Measurements from ENCODE around the gene AUTS2. TPM values are rescaled to one million over a fixed set of nuclear protein-coding genes. Genes with fewer than 3 reads are reported as not detected.

The AUTS2 gene
- total and polyA plus RNA-seq, 2 of the 8 experiments (the other 6 are each of a cell fraction or from before 2014, with no cell fraction given) = 25.9 to 101 TPM

- CTCF ChIA-PET (ENCODE audit: partially characterized antibody) = no interaction called here
- no peak overlapping the region for H3K18ac ChIP-seq (ENCODE audit: extremely low read depth, low read length)
These were observed 284.0 kb downstream of the AUTS2 start for GRCh38 chr7:69882269-69882668.

More at GRCh38 chr7:69882269-69882668, 284.0 kb downstream of the AUTS2 start:
- Histone ChIP-seq H3K27me3 (replicated peaks in 1 of 4; ENCODE audit: control insufficient read depth in 3 of 4, extremely low read depth in 1 of 4, insufficient read depth in 3 of 4, low read length in 3 of 4) (no peaks in the 10 kb centered on the region), H3K4me1 (replicated peaks in 1 of 4; ENCODE audit: control insufficient read depth in 3 of 4, insufficient read depth in 4 of 4, low read length in 3 of 4) (no peaks in the 10 kb centered on the region), H3K36me3 (ENCODE audit: control insufficient read depth in 2 of 4, insufficient read depth in 4 of 4, low read length in 3 of 4) (no peaks in the 10 kb centered on the region), H3K23ac (ENCODE audit: insufficient read length) (no peak overlapping the region), H3K9me3 (ENCODE audit: insufficient read depth in 2 of 2, low read depth in 1 of 2, low read length in 1 of 2) (no peaks in the 10 kb centered on the region), H3K4me3 (ENCODE audit: extremely low read depth in 1 of 4, insufficient read depth in 2 of 4, low read depth in 3 of 4, low read length in 4 of 4) (no peak overlapping the region), H2BK15ac (ENCODE audit: low read length) (no peak overlapping the region), H2BK20ac (ENCODE audit: low read length) (no peak overlapping the region), H3K79me2 (ENCODE audit: control insufficient read depth in 1 of 2, insufficient read depth in 2 of 2, low read length in 2 of 2) (no peaks in the 10 kb centered on the region), H4K5ac (ENCODE audit: insufficient read length, low read depth, low read length) (no peak overlapping the region), H2BK120ac (replicated peaks; ENCODE audit: low read depth, low read length) (no peak overlapping the region), H3K56ac (replicated peaks; ENCODE audit: insufficient read length, low read depth, low read length) (no peak overlapping the region), H2AK5ac (ENCODE audit: low read depth, low read length) (no peak overlapping the region), H4K20me1 (replicated peaks in 1 of 2; ENCODE audit: control insufficient read depth in 1 of 2, insufficient read depth in 2 of 2, low read length in 2 of 2) (no peaks in the 10 kb centered on the region), H3K14ac (ENCODE audit: insufficient read length) (no peak overlapping the region), H2AFZ (ENCODE audit: low read length) (no peak overlapping the region), H3K27ac (ENCODE audit: low read depth, low read length) (no peak overlapping the region), H3K4me2 (ENCODE audit: insufficient read depth in 1 of 2, low read depth in 2 of 2, low read length in 2 of 2) (no peak overlapping the region), H3K23me2 (ENCODE audit: low read depth, low read length) (no peaks in the 10 kb centered on the region), H3K79me1 (ENCODE audit: low read depth, low read length) (no peaks in the 10 kb centered on the region), H2BK12ac (ENCODE audit: low read depth, low read length) (no peak overlapping the region), H4K91ac (replicated peaks; ENCODE audit: insufficient read length, low read length) (no peak overlapping the region), H4K8ac (ENCODE audit: extremely low read depth, insufficient read depth, low read length) (no peak overlapping the region), H3K9ac (replicated peaks in 1 of 4; ENCODE audit: extremely low read depth in 1 of 4, low read depth in 3 of 4, low read length in 3 of 4) (no peak overlapping the region), H3K4ac (replicated peaks; ENCODE audit: insufficient read length, low read depth, low read length) (no peak overlapping the region), H2BK5ac (ENCODE audit: low read depth, low read length) (no peak overlapping the region)
- WGBS, 2 experiments (ENCODE audit: extremely low coverage in 1 of 2, insufficient coverage in 1 of 2, insufficient read length in 1 of 2, insufficient replicate concordance in 2 of 2, low coverage in 1 of 2, low lambda C conversion rate in 2 of 2, missing lambda C conversion rate in 1 of 2) = 95% methylated on average over 1 of the region's 1 CpG; no CpG with 5 or more reads in 1 of the 2 experiments
- no peak for TF ChIP-seq HDAC2 (IDR thresholded peaks at IDR 0.05; ENCODE audit: borderline replicate concordance in 1 of 2, low read depth in 2 of 2, low read length in 2 of 2)
- no peak for TF ChIP-seq ATF2 (IDR thresholded peaks at IDR 0.05; ENCODE audit: low read length)
- no peak for TF ChIP-seq JUN (IDR thresholded peaks at IDR 0.05; ENCODE audit: low read depth, low read length)
- no peak for TF ChIP-seq POU5F1 (IDR thresholded peaks at IDR 0.05; ENCODE audit: low read depth, low read length)
- TF ChIP-seq SUZ12 (IDR thresholded peaks at IDR 0.05; ENCODE audit: low read length) = no peak
- TF ChIP-seq CBX5 (IDR thresholded peaks at IDR 0.05; ENCODE audit: low read depth, low read length) = no peak
- no peak for TF ChIP-seq RBBP5 (IDR thresholded peaks at IDR 0.05; ENCODE audit: borderline replicate concordance, low read depth, low read length)
- TF ChIP-seq EGR1 (IDR thresholded peaks at IDR 0.05; ENCODE audit: borderline replicate concordance, low read depth, low read length) = no peak
- no peak for DNase-seq (ENCODE audit: low read depth in 1 of 2, low spot score in 2 of 2)
- POLR2A ChIA-PET (ENCODE audit: partially characterized antibody) = no interaction called here
- FAIRE-seq = no peak
